ENCODE results near the gene NACC2. TPM values are rescaled to one million over a fixed set of nuclear protein-coding genes. Genes with fewer than 3 reads are reported as not detected.

The NACC2 gene
- polyA plus RNA-seq, 1 donor (not counting 4 experiments of a cell fraction or from before 2014, with no cell fraction given) = 4.6 TPM

DNA sequence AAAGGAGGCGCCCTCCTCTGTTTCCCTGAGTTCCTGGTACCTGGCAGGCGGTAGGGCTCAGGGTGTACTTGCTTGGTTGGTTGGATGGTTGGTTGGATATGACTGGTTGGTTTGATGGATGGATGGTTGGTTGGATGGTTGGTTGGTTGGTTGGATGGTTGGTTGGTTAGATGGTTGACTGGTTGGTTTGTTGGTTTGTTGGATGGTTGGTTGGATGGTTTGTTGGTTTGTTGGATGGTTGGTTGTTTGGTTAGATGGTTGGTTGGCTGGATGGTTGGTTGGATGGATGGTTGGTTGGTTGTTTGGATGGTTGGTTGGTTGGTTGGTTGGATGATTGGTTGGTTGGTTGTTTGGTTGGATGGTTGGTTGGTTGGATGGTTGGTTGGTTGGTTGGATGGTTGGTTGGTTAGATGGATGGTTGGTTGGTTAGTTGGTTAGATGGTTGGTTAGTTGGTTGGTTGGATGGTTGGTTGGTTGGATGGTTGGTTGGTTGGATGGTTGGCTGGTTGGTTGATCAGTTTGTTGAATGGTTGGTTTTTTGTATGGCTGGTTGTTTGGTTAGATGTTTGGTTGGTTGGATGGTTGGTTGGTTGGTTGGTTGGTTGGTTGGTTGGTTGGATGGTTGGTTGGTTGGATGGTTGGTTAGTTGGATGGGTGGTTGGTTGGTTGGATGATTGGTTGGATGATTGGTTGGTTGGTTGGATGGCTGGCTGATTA lies 30.0 kb upstream of the NACC2 start:
- no peak overlapping the region for H3K4me2 ChIP-seq (ENCODE audit: control insufficient read depth, extremely low read depth, insufficient read depth, low read depth, low read length)
- DNase-seq (ENCODE audit: low read depth, low spot score) (no peak), FAIRE-seq (no peak)
- H3K27ac ChIP-seq (ENCODE audit: control insufficient read depth, insufficient read depth, low read length) = no peak overlapping the region
- H3K4me3 ChIP-seq (ENCODE audit: control insufficient read depth in 2 of 3, extremely low read depth in 1 of 3, insufficient read depth in 2 of 3, low read depth in 1 of 3, low read length in 3 of 3) = no peak overlapping the region
- no peaks in the 10 kb centered on the region for H3K79me2 ChIP-seq (ENCODE audit: control insufficient read depth, insufficient read depth, low read length)
- H3K9ac ChIP-seq (ENCODE audit: control insufficient read depth, extremely low read depth, insufficient read depth, low read length) = no peak overlapping the region
- no peaks in the 10 kb centered on the region for H3K9me3 ChIP-seq (ENCODE audit: control insufficient read depth, low read depth, low read length)
- no peaks in the 10 kb centered on the region for H4K20me1 ChIP-seq (ENCODE audit: control insufficient read depth, extremely low read depth, insufficient read depth, low read length)
- no peaks in the 10 kb centered on the region for H3K36me3 ChIP-seq (ENCODE audit: control insufficient read depth in 2 of 2, extremely low read depth in 1 of 2, insufficient read depth in 2 of 2, low read length in 2 of 2)
- TF ChIP-seq EZH2 (IDR thresholded peaks at IDR 0.05; ENCODE audit: low read length) (no peak), CTCF (optimal IDR thresholded peaks at IDR 0.05 in 1 of 3, IDR thresholded peaks at IDR 0.05 in 1 of 3, conservative IDR thresholded peaks at IDR 0.05 in 1 of 3; ENCODE audit: extremely low read depth in 1 of 3, insufficient read depth in 2 of 3, low read length in 3 of 3) (no peak)
- dilution Hi-C loops (cut with MboI; ENCODE audit: extremely low pct_ligation_motif_present, low sequenced_read_pairs) = no loop called here
- H3K4me1 ChIP-seq (ENCODE audit: control insufficient read depth, extremely low read depth, insufficient read depth, low read length) = peaks cover 4% of the 10 kb centered on the region
- no peak overlapping the region for H2AFZ ChIP-seq (ENCODE audit: control insufficient read depth, low read length)
- no peaks in the 10 kb centered on the region for H3K9me1 ChIP-seq (ENCODE audit: control insufficient read depth, extremely low read depth, insufficient read depth, low read length)
- peaks cover 22% of the 10 kb centered on the region for H3K27me3 ChIP-seq (ENCODE audit: control insufficient read depth, extremely low read depth, insufficient read depth, low read length)

DNA sequence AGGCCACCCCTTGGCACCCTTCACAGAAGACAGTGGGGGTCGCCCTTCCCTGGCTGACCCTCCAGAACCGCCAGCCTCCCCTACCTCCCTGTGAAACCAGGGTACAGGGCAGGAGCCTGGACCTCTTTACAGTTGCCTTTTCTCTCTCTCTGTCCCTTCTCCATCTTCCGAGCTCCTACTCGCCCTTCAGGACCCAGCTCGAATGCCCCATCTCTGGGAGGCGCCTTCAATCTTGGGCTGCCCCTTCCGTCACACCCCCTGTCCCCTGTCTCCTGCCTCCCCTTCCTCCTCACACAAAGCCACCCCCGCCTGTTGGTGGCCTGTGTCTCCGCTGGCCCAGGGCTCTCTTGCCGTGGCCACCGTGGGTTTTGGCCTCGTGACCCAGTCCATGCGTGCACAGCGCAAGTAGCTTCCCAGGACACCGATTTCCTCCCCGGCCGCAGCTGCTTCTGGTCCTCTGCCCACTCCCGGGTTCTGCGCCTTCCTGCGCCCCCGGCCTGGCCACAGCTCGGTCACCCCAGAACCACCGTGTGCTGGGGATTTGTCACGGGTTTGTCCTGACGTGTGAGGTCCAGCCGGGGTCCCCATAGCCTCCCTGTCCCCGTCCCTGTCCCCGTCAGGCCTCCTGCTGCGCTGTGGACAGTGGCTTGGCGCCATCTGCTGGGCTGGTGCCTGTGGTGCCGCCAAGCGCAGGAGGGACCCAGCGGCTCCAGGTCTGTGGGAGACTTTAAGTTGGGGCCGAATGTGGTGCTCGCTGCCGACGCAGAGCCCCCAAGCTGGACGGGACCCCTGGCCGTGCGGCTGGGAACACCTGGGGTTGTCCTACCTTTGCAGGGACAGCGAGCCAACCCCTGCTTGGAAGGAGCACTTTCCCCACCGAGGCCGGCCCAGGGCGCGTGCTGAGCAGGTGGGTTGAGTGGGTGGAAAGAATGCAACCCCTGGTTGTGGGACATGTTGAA lies 27.6 kb upstream of the NACC2 start:
- peaks cover 8% of the 10 kb centered on the region for H3K27me3 ChIP-seq (ENCODE audit: control insufficient read depth, extremely low read depth, insufficient read depth, low read length)
- H3K9me1 ChIP-seq (ENCODE audit: control insufficient read depth, extremely low read depth, insufficient read depth, low read length) = no peaks in the 10 kb centered on the region
- no peak overlapping the region for H3K27ac ChIP-seq (ENCODE audit: control insufficient read depth, insufficient read depth, low read length)
- no peaks in the 10 kb centered on the region for H3K36me3 ChIP-seq (ENCODE audit: control insufficient read depth in 2 of 2, extremely low read depth in 1 of 2, insufficient read depth in 2 of 2, low read length in 2 of 2)
- H4K20me1 ChIP-seq (ENCODE audit: control insufficient read depth, extremely low read depth, insufficient read depth, low read length) = no peaks in the 10 kb centered on the region
- FAIRE-seq (no peak), DNase-seq (ENCODE audit: low read depth, low spot score) (no peak)
- H3K79me2 ChIP-seq (ENCODE audit: control insufficient read depth, insufficient read depth, low read length) = peaks cover 4% of the 10 kb centered on the region
- H3K4me3 ChIP-seq (ENCODE audit: control insufficient read depth in 2 of 3, extremely low read depth in 1 of 3, insufficient read depth in 2 of 3, low read depth in 1 of 3, low read length in 3 of 3) = no peak overlapping the region
- no peak overlapping the region for H3K9ac ChIP-seq (ENCODE audit: control insufficient read depth, extremely low read depth, insufficient read depth, low read length)
- no peak overlapping the region for H3K4me2 ChIP-seq (ENCODE audit: control insufficient read depth, extremely low read depth, insufficient read depth, low read depth, low read length)
- dilution Hi-C loops (cut with MboI; ENCODE audit: extremely low pct_ligation_motif_present, low sequenced_read_pairs) = no loop called here
- no peaks in the 10 kb centered on the region for H3K9me3 ChIP-seq (ENCODE audit: control insufficient read depth, low read depth, low read length)
- peak; percentile 81 to 99 (median 99) for TF ChIP-seq CTCF (optimal IDR thresholded peaks at IDR 0.05 in 1 of 3, IDR thresholded peaks at IDR 0.05 in 1 of 3, conservative IDR thresholded peaks at IDR 0.05 in 1 of 3; ENCODE audit: extremely low read depth in 1 of 3, insufficient read depth in 2 of 3, low read length in 3 of 3)
- no peak for TF ChIP-seq EZH2 (IDR thresholded peaks at IDR 0.05; ENCODE audit: low read length)
- no peak overlapping the region for H2AFZ ChIP-seq (ENCODE audit: control insufficient read depth, low read length)
- H3K4me1 ChIP-seq (ENCODE audit: control insufficient read depth, extremely low read depth, insufficient read depth, low read length) = peaks cover 12% of the 10 kb centered on the region
